HepG2 (cell line): ENCODE data around the gene TCAF1. TPM values are rescaled to one million over a fixed set of nuclear protein-coding genes. Genes with fewer than 3 reads are reported as not detected.

Experiments used
- CBX1 ChIP-seq: IDR thresholded peaks from one replicate; pipeline ENCODE4 v1.6.1; 2016; ENCODE audit warnings: antibody characterized with exemption, low read depth
- CBX5 ChIP-seq: sonication (generic); formaldehyde crosslinking; IDR thresholded peaks from 2 replicates; pipeline ENCODE4 v1.4.0; 2020; ENCODE audit warnings: missing genetic modification reagents, borderline replicate concordance
- CEBPZ ChIP-seq: IDR thresholded peaks from 2 replicates; pipeline ENCODE4 v1.6.1; 2012; ENCODE audit warnings: low read length, improper control_type of control experiment
- CERS6 ChIP-seq: sonication (generic); formaldehyde crosslinking; IDR thresholded peaks from 2 replicates; pipeline ENCODE4 v1.5.0; 2020; ENCODE audit warnings: missing genetic modification reagents
- ELK4 ChIP-seq: sonication (generic); formaldehyde crosslinking; IDR thresholded peaks from 2 replicates; pipeline ENCODE4 v1.9.0; 2021; ENCODE audit warnings: missing genetic modification reagents, borderline replicate concordance
- ETV6 ChIP-seq: sonication (generic); formaldehyde crosslinking; conservative IDR thresholded peaks from 2 replicates; pipeline ENCODE4 v1.4.0; 2020; ENCODE audit warnings: missing genetic modification reagents
- FOSL2 ChIP-seq: sonication (generic); formaldehyde crosslinking; IDR thresholded peaks from 2 replicates; pipeline ENCODE4 v1.4.0; 2020; ENCODE audit warnings: missing genetic modification reagents
- LCORL ChIP-seq, 2 experiments: fragments of 450-650 bp in 1 of 2; sonication (generic) in 1 of 2; formaldehyde crosslinking in 1 of 2; IDR thresholded peaks; 2 replicates each; pipeline versions ENCODE4 v1.5.0 to v1.6.1; 2017 to 2020; ENCODE audit warnings: antibody characterized with exemption in 1 of 2, missing genetic modification reagents in 1 of 2
- NKX3-1 ChIP-seq: sonication (generic); formaldehyde crosslinking; IDR thresholded peaks from 2 replicates; pipeline ENCODE4 v1.5.0; 2020; ENCODE audit warnings: missing genetic modification reagents
- PBX2 ChIP-seq: IDR thresholded peaks from 2 replicates; pipeline ENCODE4 v1.6.1; 2016; ENCODE audit warnings: control low read depth
- SCMH1 ChIP-seq: sonication (generic); formaldehyde crosslinking; IDR thresholded peaks from 2 replicates; pipeline ENCODE4 v1.9.0; 2021; ENCODE audit warnings: missing genetic modification reagents, mild to moderate bottlenecking, borderline replicate concordance
- SRSF9 ChIP-seq: fragments of 200-400 bp; formaldehyde crosslinking; IDR thresholded peaks from 2 replicates; pipeline ENCODE4 v1.6.1; 2018; ENCODE audit warnings: borderline replicate concordance, mild to moderate bottlenecking, low read depth, low read length; ENCODE audit not compliant: insufficient read depth, poor library complexity, severe bottlenecking
- ZC3H4 ChIP-seq: sonication (generic); formaldehyde crosslinking; IDR thresholded peaks from 2 replicates; pipeline ENCODE4 v1.4.0; 2020; ENCODE audit warnings: missing genetic modification reagents, borderline replicate concordance
- ZNF124 ChIP-seq: sonication (generic); formaldehyde crosslinking; IDR thresholded peaks from 2 replicates; pipeline ENCODE4 v1.4.0; 2020; ENCODE audit warnings: missing genetic modification reagents
- ZNF382 ChIP-seq: sonication (generic); formaldehyde crosslinking; IDR thresholded peaks from 2 replicates; pipeline ENCODE4 v1.5.0; 2020; ENCODE audit warnings: missing genetic modification reagents, mild to moderate bottlenecking, borderline replicate concordance
- ZNF501 ChIP-seq: sonication (generic); formaldehyde crosslinking; IDR thresholded peaks from 2 replicates; pipeline ENCODE4 v1.5.1; 2020; ENCODE audit warnings: mild to moderate bottlenecking, moderate library complexity, missing genetic modification reagents
- ZNF549 ChIP-seq: sonication (generic); formaldehyde crosslinking; IDR thresholded peaks from 2 replicates; pipeline ENCODE4 v1.5.0; 2020; ENCODE audit warnings: missing genetic modification reagents
- ZNF598 ChIP-seq: sonication (generic); formaldehyde crosslinking; IDR thresholded peaks from 2 replicates; pipeline ENCODE4 v1.5.1; 2020; ENCODE audit warnings: mild to moderate bottlenecking, missing genetic modification reagents, borderline replicate concordance
- ZNF639 ChIP-seq: conservative IDR thresholded peaks from 2 replicates; pipeline ENCODE4 v1.6.1; 2018; ENCODE audit warnings: missing genetic modification reagents
- ZNF672 ChIP-seq: sonication (generic); formaldehyde crosslinking; IDR thresholded peaks from 2 replicates; pipeline ENCODE4 v1.8.1; 2022; ENCODE audit warnings: missing genetic modification reagents
- ZNF782 ChIP-seq: sonication (generic); formaldehyde crosslinking; IDR thresholded peaks from 2 replicates; pipeline ENCODE4 v1.4.0; 2020; ENCODE audit warnings: missing genetic modification reagents, mild to moderate bottlenecking, borderline replicate concordance
- ZSCAN31 ChIP-seq: sonication (generic); formaldehyde crosslinking; IDR thresholded peaks from 2 replicates; pipeline ENCODE4 v1.5.0; 2020; ENCODE audit warnings: low read depth, mild to moderate bottlenecking, missing genetic modification reagents
- polyA plus RNA-seq, 8 experiments: library from polyadenylated mRNA; depleted of rRNA in 3 of 8; stranded (reverse) in 7 of 8; unstranded in 1 of 8; fragments of >200 nt; fragmentation: Illumina TruSeq in 4 of 8; extraction: Trizol in 4 of 8; gene quantifications; 2 replicates each; pipeline versions ENCODE4 v1.2.1 to v1.2.3, GENCODE V29; 2011 to 2016; ENCODE audit warnings: low read depth in 4 of 8, missing spikeins in 1 of 8, mixed read lengths in 1 of 8; ENCODE audit not compliant: insufficient read depth in 1 of 8
- total RNA-seq, 5 experiments: library from RNA; depleted of rRNA; stranded (reverse); fragments of >200 nt; fragmentation: Illumina TruSeq; extraction: Trizol; gene quantifications; 2 replicates each; pipeline ENCODE4 v1.2.3, GENCODE V29; 2016; ENCODE audit warnings: low read depth in 1 of 5

The TCAF1 gene
- total and polyA plus RNA-seq, 2 of the 13 experiments (the other 11 are each of a cell fraction or from before 2014, with no cell fraction given) = 36.2 to 101 TPM

- TF ChIP-seq SCMH1 (no peak), ZNF501 (CRISPR knock-in tag) (no peak), PBX2 (CRISPR knock-in tag) (no peak; the same call in 1 of the 2 replicates), ZNF672 (CRISPR knock-in tag) (no peak), NKX3-1 (CRISPR knock-in tag) (no peak), ZNF382 (CRISPR knock-in tag) (no peak), CEBPZ (no peak), ZSCAN31 (CRISPR knock-in tag) (no peak), CBX1 (peak; percentile 77), ZNF639 (CRISPR knock-in tag) (no peak), LCORL (IDR thresholded peaks at IDR 0.05) (no peak), LCORL (CRISPR knock-in tag; IDR thresholded peaks at IDR 0.05) (peak; percentile 91), FOSL2 (CRISPR knock-in tag) (peak; percentile 82), SRSF9 (no peak), ZNF598 (CRISPR knock-in tag) (no peak), CBX5 (CRISPR knock-in tag) (peak; percentile 96), ELK4 (CRISPR knock-in tag) (no peak), ETV6 (CRISPR knock-in tag) (no peak), ZNF124 (peak; percentile 91; the same call in 1 of the 2 replicates), ZNF782 (no peak), ZNF549 (no peak; the same call in 1 of the 2 replicates), CERS6 (CRISPR knock-in tag) (no peak), ZC3H4 (CRISPR knock-in tag) (no peak)
Measured at GRCh38 chr7:143906895-143907294, 4.9 kb upstream of the TCAF1 start (continued).
